KG1 (cell line): ENCODE measurements around the gene HMOX2.
A peak's percentile ranks its signal among the peaks of the same experiment; 100 is the strongest.

ENCODE experiments used
- DNase-seq: peaks from one replicate; lab custom pipeline; 2025; lab: John Stamatoyannopoulos, UW

Gene HMOX2

DNA sequence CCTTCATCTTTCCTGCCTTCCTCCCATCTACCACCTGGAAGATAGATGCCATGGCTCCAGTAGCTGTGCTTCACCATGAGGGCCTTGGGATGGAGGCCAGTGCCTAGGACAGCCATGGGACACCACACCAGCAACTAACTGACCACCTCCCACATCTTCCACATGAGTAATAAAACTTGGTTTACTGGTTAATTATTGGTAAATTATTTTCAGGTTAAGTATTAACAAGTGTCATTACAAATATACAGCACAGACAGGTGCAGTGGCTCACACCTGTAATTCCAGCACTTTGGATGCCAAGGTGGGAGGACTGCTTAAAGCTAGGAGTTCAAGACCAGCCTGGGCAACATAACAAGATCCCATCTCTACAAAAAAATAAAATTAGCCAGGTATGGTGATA is 48.4 kb downstream of the HMOX2 start:
- no peak for DNase-seq

DNA sequence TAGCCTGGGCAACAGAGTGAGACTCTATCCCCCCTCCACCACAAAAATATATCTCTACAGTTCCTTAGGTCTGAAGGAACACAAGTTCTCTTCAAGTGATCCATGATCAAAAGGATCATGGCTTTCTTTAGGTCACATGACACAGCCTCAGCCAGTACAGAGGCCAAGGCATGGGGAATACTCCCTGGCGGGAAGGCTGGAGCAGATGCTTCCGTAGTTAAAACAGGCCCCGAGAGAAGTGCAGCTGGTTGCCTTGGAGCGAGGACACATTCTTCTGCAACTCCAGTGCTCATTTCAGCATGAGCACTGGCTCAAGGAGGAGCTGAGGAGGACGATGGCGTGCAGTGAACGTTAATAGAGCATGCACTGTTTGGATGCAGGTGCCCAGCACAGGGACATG is 48.9 kb downstream of the HMOX2 start:
- no peak for DNase-seq

DNA sequence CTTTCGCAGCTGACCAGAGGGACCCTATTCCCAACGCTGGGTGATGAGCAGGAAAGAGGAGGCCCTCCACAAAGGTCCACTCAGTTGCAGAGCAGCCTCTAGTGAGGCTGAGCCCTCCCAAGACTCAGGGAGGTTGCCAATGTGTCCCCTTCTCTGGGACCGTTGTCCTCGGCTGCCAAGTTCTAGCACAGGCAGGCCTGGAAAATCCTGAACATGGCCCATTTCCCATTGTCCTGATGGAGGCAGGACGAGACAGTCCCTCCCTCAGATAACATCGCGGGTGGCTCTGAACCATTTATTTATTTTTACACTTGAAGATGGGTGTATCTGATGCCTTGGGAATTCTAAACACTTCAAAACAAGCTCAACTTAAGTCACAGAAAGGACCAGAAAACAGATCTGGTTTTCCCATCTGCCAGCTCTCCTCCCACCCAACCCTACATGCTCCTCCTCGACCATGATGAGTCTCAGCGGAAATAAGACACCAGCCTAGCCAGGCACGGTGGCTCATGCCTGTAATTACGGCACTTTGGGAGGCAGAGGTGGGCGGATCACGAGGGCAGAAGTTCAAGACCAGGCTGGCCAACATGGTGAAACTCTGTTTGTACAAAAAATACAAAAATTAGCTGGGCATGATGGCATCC is 49.6 kb downstream of the HMOX2 start:
- DNase-seq, result no peak

DNA sequence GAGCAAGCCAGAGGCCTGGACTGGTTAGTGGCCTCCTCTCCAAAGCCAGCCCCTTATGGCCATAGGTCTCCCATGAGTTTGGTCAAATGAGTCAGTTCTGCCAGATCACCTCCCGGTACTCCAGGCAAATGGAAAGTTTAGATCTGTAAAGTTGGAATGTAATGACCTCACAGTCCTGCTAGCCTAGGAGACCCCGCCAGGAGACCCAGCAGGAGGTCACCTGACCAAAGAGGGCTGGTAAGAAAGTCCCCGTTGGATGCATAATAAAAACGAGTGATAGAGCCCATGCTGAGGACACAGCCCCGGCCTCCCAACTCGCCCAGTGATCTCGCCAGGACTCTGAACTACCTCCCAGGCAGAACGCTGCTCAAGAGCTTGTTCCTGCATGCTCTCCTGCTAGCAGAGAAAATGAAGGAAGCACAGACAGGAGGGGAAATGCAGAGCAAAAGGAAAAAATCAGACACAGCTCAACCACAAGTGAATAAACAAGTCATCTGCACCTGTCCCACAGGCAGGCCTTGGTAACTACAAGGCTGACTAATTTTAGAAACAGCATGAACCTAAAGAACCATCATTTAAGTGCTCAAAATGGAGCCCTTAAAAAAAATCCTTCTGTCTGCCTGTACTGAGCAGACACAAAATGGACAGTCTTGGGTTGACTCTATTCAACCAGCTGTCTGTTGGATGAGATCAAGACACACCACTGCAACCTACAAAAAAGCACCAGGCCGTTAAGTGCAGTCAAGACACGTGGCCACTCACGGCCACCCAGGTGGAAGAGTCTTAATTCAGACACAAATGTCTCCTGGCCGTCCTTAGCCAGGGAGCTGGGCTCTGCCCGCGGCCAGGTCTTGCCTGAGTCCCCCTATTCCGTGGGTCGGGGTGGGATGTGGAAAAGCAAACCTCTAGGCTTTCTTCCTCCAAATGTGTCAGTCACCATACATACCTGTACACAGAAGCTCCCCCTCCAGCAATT is 53.2 kb downstream of the HMOX2 start:
- no peak for DNase-seq

DNA sequence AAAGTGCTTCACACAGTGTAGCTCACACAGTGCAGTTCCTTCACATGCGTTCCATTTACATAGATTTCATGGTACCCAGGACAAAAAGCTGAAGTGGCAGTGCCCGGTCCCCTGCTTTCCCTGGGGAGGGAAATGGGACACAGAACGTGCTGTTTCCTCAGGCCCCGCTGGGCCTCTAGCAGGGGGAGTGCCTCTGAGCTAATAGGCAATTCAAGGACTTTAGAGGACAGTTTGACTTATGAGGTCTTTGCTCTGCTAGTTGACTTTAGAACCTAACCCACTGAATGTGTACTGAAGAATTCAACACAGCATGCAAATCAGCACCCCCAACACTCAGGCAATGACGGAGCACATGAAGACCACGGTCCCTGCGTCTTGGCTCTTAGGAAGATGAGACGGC is 55.6 kb downstream of the HMOX2 start:
- no peak for DNase-seq

DNA sequence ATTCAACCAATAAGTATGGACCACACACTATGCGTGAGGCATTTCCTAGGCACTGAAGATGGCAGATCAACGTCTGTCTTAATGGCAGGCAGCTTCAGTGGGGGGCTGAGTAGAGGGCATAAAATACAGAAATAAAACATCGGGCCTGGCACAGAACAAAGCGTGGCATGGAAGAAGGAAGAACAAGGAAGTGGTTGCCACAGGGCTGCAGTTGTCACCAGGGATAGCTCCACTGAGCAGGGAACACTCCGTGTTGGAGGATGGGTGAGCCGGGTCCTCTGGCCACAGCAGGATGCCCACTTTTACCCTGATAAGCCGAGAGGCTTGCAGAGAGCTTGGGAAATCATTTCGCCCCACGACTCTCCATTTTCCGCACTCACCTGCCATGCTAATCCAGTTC is 56.0 kb downstream of the HMOX2 start:
- DNase-seq, result no peak

DNA sequence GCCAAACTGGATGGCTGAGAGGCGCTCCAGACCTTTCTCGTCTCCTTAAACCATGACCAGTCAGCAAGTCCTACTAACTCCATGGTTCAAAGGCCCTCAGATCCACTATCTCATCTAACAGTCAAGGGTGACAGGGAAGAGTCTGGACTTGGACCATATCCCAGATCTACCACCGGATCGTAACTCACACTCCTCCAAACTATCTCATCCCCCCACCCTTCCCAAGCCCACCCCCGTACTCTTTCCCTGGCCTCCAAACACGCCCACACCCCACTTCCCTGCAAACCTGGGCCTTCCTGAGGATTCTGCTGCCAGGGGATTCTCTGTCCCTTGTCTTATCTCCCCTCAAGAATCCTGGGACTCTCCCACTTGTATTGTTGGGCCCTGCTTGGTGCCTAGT is 57.3 kb downstream of the HMOX2 start:
- no peak for DNase-seq

DNA sequence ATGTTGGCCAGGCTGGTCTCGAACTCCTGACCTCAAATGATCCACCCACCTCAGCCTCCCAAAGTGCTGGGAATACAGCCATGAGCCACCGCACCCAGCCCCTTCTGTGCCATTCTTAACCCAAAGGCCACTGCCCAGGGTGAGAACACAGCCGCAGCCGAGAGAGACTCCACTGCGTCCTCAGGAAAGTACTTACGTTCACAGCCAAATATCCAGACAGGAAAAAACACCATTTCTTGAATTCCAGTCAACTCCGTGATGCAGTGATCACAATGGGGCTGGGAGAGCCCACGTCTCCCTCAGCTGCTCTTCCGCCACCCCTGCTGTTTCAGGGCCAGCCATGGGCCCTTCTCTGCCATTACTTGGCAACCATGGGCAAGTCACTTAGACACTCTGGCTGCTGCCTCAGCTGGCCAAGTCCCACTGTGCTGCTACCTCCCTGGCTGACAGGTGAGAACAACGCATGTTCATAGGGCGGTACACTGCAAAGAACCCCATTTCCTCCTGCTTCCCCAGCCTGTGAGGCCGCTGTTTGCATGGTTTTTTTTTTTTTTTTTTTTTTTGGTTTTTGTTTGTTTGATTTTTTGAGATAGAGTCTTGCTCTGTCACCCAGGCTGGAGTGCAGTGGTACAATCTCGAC is 58.1 kb downstream of the HMOX2 start:
- no peak for DNase-seq

DNA sequence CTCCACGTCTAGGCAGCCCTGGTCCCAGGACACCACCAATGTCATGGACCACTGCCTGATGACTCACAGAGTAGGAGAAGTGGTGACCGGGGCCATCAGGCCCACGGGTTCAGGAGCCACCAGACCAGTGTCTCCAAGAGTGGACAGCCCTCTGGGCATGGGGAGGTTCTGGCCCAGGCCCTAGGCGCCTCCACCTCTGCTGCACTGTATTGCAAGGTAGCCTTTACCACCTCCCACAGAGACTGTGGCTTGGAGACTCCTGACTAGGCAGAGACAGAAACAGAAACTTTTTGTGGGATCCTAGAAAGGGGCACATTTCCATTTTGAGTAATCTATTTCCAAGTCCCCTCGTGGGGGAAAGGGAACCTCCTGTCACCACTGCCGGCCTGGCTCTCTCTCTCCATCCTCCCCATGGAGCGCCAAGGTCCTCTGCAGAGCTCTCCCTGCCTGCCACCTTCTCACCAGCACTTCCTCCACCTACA is 59.5 kb downstream of the HMOX2 start:
- DNase-seq, result no peak

DNA sequence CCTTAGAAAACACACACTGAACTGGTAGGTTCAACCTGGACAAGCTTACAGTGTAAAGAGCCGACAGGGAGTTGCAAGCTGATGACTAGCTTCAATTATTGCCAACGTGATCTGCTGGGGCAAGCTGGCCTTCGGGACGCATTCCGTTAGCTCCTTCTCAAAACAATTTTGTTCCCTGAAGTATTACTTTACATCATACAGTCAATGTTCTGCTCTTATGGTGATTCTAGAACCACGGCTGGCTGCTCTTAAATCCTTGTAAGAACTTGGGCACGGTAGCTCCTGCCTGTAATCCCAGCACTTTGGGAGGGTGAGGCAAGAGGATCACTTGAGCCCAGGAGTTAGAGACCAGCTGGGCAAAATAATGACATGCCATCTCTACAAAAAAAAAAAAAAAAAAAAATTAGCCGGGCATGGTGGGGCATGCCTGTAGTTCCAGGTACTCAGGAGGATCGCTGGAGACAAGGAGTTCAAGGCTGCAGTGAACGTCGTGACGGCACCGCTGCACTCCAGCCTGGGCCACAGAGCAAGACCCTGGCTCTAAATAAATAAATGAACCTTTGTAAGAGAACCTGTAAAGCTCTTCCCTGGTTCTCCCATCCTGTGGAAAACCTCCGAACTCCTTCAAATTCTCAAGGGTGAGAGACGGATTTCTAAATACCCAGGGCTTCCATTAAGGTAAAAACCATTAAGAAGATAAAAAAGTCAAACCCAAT is 60.4 kb downstream of the HMOX2 start:
- DNase-seq, result no peak

DNA sequence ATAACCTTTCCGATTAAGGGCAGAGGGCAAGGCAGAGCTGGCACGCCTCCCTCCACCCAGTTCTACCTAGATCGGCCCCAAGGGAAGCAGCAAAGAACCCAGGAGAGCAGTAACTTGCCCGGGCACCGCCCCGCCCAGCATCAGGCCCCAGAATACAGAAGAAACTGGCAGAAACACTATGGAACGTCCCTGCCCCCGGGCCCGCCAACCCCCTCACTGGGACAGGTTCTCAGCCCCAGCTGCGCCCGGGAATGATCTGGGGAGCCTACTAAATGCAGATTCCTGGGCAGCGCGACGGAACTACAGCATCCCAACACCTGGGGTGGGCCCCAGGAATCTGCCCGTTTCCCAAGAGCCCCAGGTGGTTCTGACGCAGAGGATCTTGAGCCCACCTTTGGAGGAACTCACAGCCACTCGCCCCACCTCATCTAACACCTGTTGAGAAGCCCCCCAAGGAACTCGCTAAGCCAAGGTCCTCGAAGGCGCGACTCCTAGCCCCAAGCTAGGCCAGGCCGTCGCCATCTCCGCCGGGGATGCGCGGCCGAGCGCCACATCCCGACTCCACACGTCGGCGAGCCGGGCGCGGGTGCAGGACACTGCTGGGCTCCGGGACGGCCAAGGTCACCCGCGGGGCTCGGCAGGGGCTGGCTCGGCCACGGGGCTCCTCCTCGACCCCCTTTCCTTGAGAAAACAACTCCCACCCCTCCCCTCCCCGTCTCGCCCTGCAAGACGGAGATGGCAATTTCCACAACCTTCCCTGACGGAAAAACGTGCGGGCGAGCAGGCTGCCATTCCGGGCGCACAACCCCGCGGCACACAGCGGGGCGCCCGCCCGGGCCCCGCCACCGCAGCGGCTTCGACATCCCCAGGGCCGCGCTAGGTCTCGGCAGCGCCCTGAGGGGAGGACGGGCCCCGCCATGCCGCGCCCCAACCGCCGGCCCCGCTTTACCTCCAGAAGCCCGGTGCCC is 61.5 kb downstream of the HMOX2 start:
- no peak for DNase-seq

DNA sequence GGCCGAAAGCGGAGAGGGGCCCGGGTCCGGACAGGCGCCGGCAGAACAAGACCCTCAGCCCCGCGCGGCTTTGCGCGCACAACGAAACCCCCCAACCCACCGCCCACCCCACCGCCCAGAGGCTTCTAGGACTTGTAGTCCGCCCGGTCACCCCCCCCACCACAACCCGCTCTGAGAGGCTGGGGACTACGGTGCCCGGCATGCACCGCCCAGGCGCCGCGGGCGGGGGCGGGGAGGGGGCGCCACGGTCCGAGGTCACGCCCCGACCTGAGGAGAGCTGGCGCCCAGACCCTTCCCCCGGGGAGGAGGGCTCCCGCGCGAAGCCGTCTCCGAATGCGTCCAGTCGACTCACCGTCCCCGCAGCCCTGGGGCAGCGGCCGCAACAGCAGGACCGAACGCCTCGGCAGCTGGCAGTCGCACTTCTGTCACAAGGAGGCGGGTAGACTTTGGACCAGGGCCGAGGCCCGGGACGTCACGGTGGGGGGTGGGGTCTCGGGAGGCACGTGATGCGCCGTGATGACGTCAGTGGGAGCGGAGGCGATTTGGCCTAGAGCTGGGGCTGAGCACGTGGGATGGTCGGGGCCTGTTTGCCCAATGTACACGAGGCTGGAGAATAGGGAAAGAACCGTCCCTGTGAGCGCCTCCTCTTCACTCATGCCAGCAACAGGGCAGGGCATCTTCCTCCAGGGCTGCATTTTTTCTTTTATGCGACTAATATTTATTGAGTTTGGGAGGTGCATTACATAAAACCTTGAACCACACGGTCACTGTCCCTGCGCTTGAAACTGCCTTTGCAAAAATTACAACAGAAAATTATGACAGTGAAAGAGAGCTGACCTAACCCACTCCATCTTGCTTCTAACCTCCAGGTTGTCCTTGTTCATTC is 62.4 kb downstream of the HMOX2 start, which contains the start of gene CDIP1:
CDIP1 (minus strand) TSS at position 424 of the 886 bp plus-strand sequence. CDS start 24,643 bp downstream, outside the sequence.
- peak; percentile 92 for DNase-seq

DNA sequence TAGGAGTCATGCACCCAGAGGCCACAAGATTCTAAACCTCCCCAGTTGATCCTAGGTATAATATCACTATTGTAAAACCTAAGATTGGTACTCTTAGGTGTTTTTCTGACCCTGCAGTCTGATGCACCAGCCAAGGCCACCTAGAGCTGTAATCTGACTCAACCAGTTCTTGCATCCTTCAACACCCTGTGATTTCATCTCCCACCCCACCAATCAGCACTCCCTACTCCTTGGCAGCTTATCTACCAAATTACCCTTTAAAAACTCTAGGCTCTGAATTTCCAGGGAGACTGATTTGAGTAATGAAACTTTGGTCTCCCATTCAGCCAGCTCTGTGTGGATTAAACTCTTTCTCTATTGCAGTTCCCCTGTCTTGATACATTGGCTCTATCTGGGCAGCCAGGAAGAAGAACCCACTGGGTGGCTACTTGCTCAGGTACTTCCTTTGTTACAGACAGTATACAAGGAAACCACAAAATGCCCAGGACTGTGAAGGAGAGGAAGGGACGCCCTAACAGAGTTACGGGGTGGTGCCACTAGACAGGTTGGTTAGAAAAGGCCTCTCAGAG is 63.6 kb downstream of the HMOX2 start:
- no peak for DNase-seq

DNA sequence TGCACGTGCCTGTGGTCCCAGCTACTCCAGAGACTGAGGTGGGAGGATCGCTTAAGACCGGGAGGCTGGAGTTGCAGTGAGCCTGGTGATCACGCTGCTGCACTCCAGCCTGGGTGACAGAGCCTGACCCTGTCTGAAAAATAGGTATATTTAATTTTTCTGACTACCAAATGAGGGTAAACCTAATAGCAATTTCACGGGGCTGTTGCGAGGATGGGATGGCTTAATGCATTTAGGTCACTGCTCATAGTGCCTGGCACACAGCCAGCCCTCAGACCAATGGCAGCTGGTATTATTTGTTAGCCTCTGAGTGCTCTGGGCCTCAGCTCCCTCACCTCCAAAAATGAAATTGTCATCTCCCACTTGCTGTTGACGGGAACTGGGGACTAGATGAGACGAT is 68.3 kb downstream of the HMOX2 start:
- DNase-seq, result no peak

DNA sequence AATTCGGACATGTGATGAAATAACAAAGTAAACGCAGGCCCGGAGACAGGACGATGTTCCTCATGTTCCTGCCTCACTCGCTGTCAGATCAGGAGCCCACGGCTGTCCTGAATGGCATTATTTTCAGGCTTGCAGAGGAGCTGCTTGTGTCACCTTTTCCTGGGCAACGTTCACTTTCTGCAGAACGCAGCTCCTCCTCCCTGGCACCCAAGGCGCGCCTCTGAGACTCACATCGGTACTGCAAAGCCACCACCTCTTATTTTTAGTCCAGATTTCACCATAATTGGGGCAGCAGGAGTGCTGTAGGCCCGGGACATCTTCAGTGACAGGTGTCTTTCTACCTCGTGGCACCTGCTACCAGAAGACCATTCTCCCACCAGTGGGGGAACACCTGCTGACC is 71.9 kb downstream of the HMOX2 start:
- DNase-seq, result no peak

DNA sequence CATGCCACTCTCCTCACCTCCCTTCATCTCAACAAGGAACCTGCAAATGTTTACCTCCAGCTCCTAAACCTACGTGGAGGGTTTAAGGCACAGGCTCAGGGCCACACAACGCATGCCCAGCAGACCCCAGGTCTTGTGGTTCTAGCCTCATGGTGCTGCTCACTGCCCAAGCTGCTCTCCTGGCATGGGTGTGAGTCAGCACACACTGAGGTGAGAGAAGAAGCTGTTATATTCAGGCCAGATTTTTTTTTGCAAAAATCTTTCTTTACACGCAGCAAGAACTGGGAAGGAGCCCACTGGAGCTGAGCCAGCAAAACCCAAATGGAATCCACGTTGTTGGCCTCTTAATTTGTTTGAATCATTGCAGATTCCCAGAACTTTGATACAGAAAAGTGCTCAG is 74.4 kb downstream of the HMOX2 start:
- no peak for DNase-seq

DNA sequence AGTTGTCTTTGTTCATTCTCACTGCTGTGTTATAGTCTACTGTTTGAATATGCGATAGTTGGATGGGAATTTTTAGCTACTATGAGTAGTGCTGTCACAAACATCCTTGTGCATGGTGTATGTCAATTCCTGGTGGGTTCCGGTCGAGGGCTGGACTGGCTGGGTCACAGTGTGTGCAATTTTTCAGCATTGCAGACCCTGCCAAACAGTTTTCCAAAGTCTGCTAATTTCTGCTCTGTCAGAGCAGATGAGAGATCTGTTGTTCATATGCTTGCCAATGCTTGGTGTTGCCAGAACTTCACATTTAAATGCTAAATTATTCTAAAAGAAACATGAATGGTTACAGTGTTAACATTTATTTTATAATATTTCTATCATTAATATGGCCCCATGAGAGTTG is 76.3 kb downstream of the HMOX2 start:
- no peak for DNase-seq

DNA sequence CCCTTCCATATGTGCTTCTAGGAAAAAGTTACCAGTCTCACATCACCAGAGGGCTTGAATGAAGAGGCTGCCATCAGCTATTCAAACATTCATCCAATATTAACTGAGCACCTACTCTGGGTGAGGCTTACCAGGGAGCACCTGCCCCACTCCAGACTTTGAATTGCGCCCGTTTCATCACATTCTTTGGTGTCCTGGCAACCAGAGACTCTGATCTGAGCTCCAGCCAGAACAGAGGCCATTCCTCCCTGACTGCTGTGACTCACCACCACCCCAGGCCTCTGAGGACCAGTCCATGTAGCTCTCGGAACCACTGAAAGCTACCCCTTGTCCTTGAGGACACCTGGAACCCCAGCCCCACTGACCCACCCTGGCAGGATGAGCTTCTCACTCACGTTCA is 79.9 kb downstream of the HMOX2 start, which contains the start of gene C16orf96:
C16orf96 (plus strand) TSS at position 229 of the 400 bp plus-strand sequence; CDS start at position 379, 150 bp downstream.
- no peak for DNase-seq

DNA sequence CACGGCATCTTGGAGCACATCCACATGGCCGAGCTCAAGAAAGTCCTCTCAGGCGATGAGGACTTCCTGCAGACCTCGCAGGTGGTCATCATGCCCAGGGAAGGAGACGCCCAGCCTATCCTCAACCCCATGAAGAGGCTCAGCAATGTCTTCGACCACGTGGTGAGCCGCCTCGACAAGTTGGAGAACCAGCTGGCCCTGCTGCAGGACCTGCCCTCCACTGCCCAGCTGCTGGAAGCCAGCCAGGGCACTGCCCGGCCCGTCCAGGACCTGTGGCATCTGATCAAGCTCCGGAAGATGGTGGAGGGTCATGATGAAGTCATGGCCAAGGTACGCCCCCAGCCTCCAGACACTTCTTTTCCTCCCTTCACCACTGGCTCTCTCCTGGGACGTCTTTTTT is 80.4 kb downstream of the HMOX2 start:
- no peak for DNase-seq
